ENCODE measurements around the gene GNAQ. TPM values are rescaled to one million over a fixed set of nuclear protein-coding genes. Genes with fewer than 3 reads are reported as not detected.
"Not testable (repeated sequence)": the region's sequence is repeated elsewhere in the genome, so short reads cannot be mapped to it uniquely, and the experiment has no call there.

The GNAQ gene
- total RNA-seq, 3 donors from 2014 or later (not counting 1 experiment from before 2014, with no cell fraction given): 17.8 to 51.6 (median 24.5) TPM

DNA sequence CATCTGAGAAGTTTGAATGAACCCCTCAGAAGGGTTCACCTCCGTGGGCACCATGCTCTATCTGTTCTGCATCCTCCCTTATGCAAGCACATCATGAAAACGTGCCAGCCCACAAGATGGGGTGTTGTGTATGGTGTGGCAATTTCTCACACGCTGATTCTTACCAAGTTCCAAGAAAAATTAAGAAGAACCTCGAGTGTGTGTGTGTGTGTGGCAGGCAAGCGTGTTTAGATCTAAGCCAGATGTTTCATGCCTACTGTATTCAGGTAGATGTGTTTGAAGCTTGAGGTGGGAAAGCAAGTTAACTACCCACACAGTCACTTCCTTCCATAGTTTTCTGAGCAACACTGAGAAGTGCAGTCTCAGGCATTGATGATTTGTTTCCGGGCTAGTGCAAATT is 305.8 kb downstream of the GNAQ start:
- Histone ChIP-seq H3K4me1 (ENCODE audit: control insufficient read depth, insufficient read depth, low read length) (no peaks in the 10 kb centered on the region), H3K4me3 (ENCODE audit: low read length) (no peak overlapping the region), H3K9me3 (ENCODE audit: control insufficient read depth, insufficient read depth, low read length) (no peaks in the 10 kb centered on the region), H3K27ac (ENCODE audit: low read length) (no peak overlapping the region), H3K36me3 (ENCODE audit: control insufficient read depth, insufficient read depth, low read length) (peaks cover 9% of the 10 kb centered on the region), H3K27me3 (ENCODE audit: control insufficient read depth, insufficient read depth, low read length) (no peaks in the 10 kb centered on the region)
- WGBS (ENCODE audit: insufficient coverage): 52% methylated on average over 5 of the region's 6 CpGs
- Mint-ChIP-seq H3K4me1 (peaks cover 6 to 8% of the 10 kb centered on the region in 2 donors), H3K4me3 (no peak overlapping the region), H3K36me3 (no peaks in the 10 kb centered on the region), H3K9me3 (peaks cover 0 to 2% of the 10 kb centered on the region in 2 donors), H3K27ac (no peak overlapping the region), H3K27me3 (ENCODE audit: low read depth in 2 of 2) (no peaks in the 10 kb centered on the region)
- TF ChIP-seq CTCF (IDR thresholded peaks at IDR 0.05): no peak
- DNase-seq: peak in 1 of 2 donors; percentile 9
- no peak for ATAC-seq
- intact Hi-C loops (cut with micrococcal nuclease): no loop called here

DNA sequence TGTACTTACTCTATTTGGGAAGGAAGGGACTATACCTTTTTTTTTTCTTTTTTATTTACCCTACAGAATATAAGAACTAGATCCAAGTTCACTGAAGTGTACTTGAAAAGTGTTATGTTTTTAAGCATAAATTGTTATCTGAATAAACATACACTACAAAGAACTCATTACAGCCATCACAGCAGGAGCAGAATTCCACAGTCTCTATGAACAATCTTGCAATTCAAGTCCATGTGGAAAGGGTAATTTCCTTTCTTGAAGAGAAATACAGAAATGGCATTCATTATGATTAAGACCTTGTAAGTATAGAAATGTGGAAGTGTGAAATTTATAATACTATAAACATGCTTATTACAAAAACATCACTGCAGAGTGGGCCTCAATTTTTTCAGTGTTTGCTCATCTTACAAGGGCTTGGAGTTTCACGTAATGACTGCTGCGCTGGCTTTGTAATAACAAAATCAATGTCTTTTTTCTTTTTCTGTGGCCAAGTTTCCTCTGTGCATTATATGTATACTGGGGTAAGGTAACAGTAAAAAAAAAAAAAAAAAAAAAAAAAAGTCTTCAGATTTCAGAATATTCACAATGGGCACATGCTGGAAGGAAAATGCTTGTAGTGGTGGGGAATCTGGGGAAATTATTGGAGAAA is 306.4 kb downstream of the GNAQ start:
- H3K27me3 Mint-ChIP-seq (ENCODE audit: low read depth in 2 of 2): no peaks in the 10 kb centered on the region
- no peak for TF ChIP-seq CTCF (IDR thresholded peaks at IDR 0.05)
- H3K27ac Mint-ChIP-seq: no peak overlapping the region
- H3K4me1 ChIP-seq (ENCODE audit: control insufficient read depth, insufficient read depth, low read length): no peaks in the 10 kb centered on the region
- 50% methylated on average over 2 of the region's 2 CpGs for WGBS (ENCODE audit: insufficient coverage)
- no peaks in the 10 kb centered on the region for H3K27me3 ChIP-seq (ENCODE audit: control insufficient read depth, insufficient read depth, low read length)
- H3K4me1 Mint-ChIP-seq: peaks cover 6 to 8% of the 10 kb centered on the region in 2 donors
- H3K9me3 Mint-ChIP-seq: peaks cover 0 to 2% of the 10 kb centered on the region in 2 donors
- DNase-seq: no peak
- no peak overlapping the region for H3K4me3 ChIP-seq (ENCODE audit: low read length)
- ATAC-seq: no peak
- H3K36me3 Mint-ChIP-seq: no peaks in the 10 kb centered on the region
- peaks cover 9% of the 10 kb centered on the region for H3K36me3 ChIP-seq (ENCODE audit: control insufficient read depth, insufficient read depth, low read length)
- H3K9me3 ChIP-seq (ENCODE audit: control insufficient read depth, insufficient read depth, low read length): no peaks in the 10 kb centered on the region
- H3K4me3 Mint-ChIP-seq: no peak overlapping the region
- no peak overlapping the region for H3K27ac ChIP-seq (ENCODE audit: low read length)
- intact Hi-C loops (cut with micrococcal nuclease): no loop called here

DNA sequence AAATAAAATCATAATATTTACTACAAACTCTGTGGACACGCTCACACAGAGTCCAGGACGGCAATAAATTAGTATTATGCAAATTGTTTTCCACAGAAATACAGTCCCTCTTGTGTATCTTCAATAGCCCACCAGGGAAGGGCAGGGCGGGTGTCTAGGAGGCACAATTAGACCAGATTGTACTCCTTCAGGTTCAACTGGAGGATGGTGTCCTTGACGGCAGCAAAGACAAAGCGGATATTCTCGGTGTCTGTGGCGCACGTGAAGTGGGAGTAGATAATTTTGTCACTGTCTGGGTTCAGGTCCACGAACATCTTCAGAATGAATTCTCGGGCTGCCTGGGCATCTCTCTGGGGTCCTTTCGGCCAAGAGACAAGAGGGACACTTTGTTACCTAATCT is 310.5 kb downstream of the GNAQ start:
- ATAC-seq; H3K9me3 ChIP-seq (ENCODE audit: control insufficient read depth, insufficient read depth, low read length); H3K4me3 ChIP-seq (ENCODE audit: low read length); H3K36me3 Mint-ChIP-seq; H3K27me3 ChIP-seq (ENCODE audit: control insufficient read depth, insufficient read depth, low read length); H3K36me3 ChIP-seq (ENCODE audit: control insufficient read depth, insufficient read depth, low read length); H3K27ac Mint-ChIP-seq; DNase-seq; H3K4me1 ChIP-seq (ENCODE audit: control insufficient read depth, insufficient read depth, low read length); H3K27me3 Mint-ChIP-seq (ENCODE audit: low read depth in 2 of 2); intact Hi-C loops (cut with micrococcal nuclease); H3K4me3 Mint-ChIP-seq; H3K4me1 Mint-ChIP-seq; H3K9me3 Mint-ChIP-seq; H3K27ac ChIP-seq (ENCODE audit: low read length): not testable (repeated sequence)
- 95% methylated on average over 9 of the region's 11 CpGs for WGBS (ENCODE audit: insufficient coverage)

DNA sequence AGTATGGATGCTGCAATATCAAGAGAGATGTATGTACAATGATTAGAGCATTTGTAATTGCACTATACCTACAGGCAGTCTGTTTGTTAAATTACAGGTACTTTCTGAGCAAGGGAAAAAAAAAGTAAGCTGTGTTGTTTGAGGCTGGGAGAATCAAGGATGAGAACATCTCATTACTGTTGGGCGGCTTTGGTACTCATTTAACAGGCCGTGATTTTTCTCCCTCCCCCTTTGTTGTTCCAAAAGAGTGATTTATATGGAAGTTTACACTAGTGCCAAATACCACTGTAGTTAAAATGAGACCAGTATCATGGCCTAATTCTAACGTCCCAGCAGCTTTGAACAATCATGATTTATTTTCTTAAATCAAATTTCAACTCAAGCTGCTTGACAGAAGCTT is 312.3 kb downstream of the GNAQ start:
- no peak for TF ChIP-seq CTCF (IDR thresholded peaks at IDR 0.05)
- Histone ChIP-seq H3K9me3 (ENCODE audit: control insufficient read depth, insufficient read depth, low read length) (no peaks in the 10 kb centered on the region), H3K27me3 (ENCODE audit: control insufficient read depth, insufficient read depth, low read length) (no peaks in the 10 kb centered on the region), H3K27ac (ENCODE audit: low read length) (no peak overlapping the region), H3K4me3 (ENCODE audit: low read length) (no peak overlapping the region), H3K36me3 (ENCODE audit: control insufficient read depth, insufficient read depth, low read length) (peaks cover 2% of the 10 kb centered on the region), H3K4me1 (ENCODE audit: control insufficient read depth, insufficient read depth, low read length) (no peaks in the 10 kb centered on the region)
- peaks cover 0 to 2% of the 10 kb centered on the region in 2 donors for H3K9me3 Mint-ChIP-seq
- DNase-seq (no peak), ATAC-seq (no peak)
- H3K4me1 Mint-ChIP-seq: no peaks in the 10 kb centered on the region
- H3K27me3 Mint-ChIP-seq (ENCODE audit: low read depth in 2 of 2): no peaks in the 10 kb centered on the region
- H3K27ac Mint-ChIP-seq: no peak overlapping the region
- 92% methylated on average over 2 of the region's 3 CpGs for WGBS (ENCODE audit: insufficient coverage)
- H3K36me3 Mint-ChIP-seq: no peaks in the 10 kb centered on the region
- no peak overlapping the region for H3K4me3 Mint-ChIP-seq
- intact Hi-C loops (cut with micrococcal nuclease): no loop called here

GRCh38 chr9:77718298-77718640 is 313.3 kb downstream of the GNAQ start:
- H3K4me3 ChIP-seq (ENCODE audit: low read length); H3K4me1 Mint-ChIP-seq; H3K4me3 Mint-ChIP-seq; H3K36me3 Mint-ChIP-seq; H3K9me3 Mint-ChIP-seq; ATAC-seq; H3K27ac Mint-ChIP-seq; intact Hi-C loops (cut with micrococcal nuclease); H3K4me1 ChIP-seq (ENCODE audit: control insufficient read depth, insufficient read depth, low read length); H3K9me3 ChIP-seq (ENCODE audit: control insufficient read depth, insufficient read depth, low read length); DNase-seq; H3K36me3 ChIP-seq (ENCODE audit: control insufficient read depth, insufficient read depth, low read length); H3K27me3 Mint-ChIP-seq (ENCODE audit: low read depth in 2 of 2); H3K27ac ChIP-seq (ENCODE audit: low read length); H3K27me3 ChIP-seq (ENCODE audit: control insufficient read depth, insufficient read depth, low read length): not testable (repeated sequence)
- 0% methylated on average over 1 of the region's 5 CpGs for WGBS (ENCODE audit: insufficient coverage)

- H3K4me1 ChIP-seq (ENCODE audit: control insufficient read depth, insufficient read depth, low read length); H3K27me3 ChIP-seq (ENCODE audit: control insufficient read depth, insufficient read depth, low read length); H3K4me3 Mint-ChIP-seq; DNase-seq; H3K27me3 Mint-ChIP-seq (ENCODE audit: low read depth in 2 of 2); ATAC-seq; intact Hi-C loops (cut with micrococcal nuclease); H3K4me1 Mint-ChIP-seq; H3K36me3 ChIP-seq (ENCODE audit: control insufficient read depth, insufficient read depth, low read length); H3K4me3 ChIP-seq (ENCODE audit: low read length); H3K27ac Mint-ChIP-seq; H3K9me3 ChIP-seq (ENCODE audit: control insufficient read depth, insufficient read depth, low read length); H3K27ac ChIP-seq (ENCODE audit: low read length); H3K36me3 Mint-ChIP-seq; H3K9me3 Mint-ChIP-seq: not testable (repeated sequence)
- WGBS (ENCODE audit: insufficient coverage): 90% methylated on average over 1 of the region's 5 CpGs
Measured at GRCh38 chr9:77717608-77718297, 313.9 kb downstream of the GNAQ start.

All from natural killer cell (primary cell).